Adrenal gland (tissue), 12 donors: Measurements from ENCODE around the gene NOX3. TPM values are rescaled to one million over a fixed set of nuclear protein-coding genes. Genes with fewer than 3 reads are reported as not detected.
"Not testable (repeated sequence)": the region's sequence is repeated elsewhere in the genome, so short reads cannot be mapped to it uniquely, and the experiment has no call there.

ENCODE experiments used
- DNase-seq, 7 donors: peaks; one replicate each; pipeline ENCODE4 v3.0.0-alpha.2; 2019 to 2020
- H3K27ac ChIP-seq, 5 donors: fragments of 200-600 bp; sonication (generic) in 4 of 5; 1 replicate in 3 of 5; 2 replicates in 2 of 5; pipeline versions ENCODE4 v1.5.1 to v1.8.0; 2016 to 2020; ENCODE audit warnings: mild to moderate bottlenecking in 1 of 5
- H3K27me3 ChIP-seq: fragments of 200-600 bp; 2 replicates; pipeline ENCODE4 v1.8.0; 2021
- H3K36me3 ChIP-seq, 2 donors: fragments of 200-600 bp; replicated peaks in 1 of 2; 1 replicate in 1 of 2; 2 replicates in 1 of 2; pipeline versions ENCODE4 v1.5.1 to v1.8.0; 2018 to 2022
- H3K4me1 ChIP-seq, 2 donors: fragments of 200-600 bp; replicated peaks in 1 of 2; 1 replicate in 1 of 2; 2 replicates in 1 of 2; pipeline versions ENCODE4 v1.5.1 to v1.8.0; 2018 to 2021
- H3K4me3 ChIP-seq, 4 donors: fragments of 200-600 bp; sonication (generic) in 3 of 4; one replicate each; pipeline ENCODE4 v1.5.1; 2016 to 2018
- H3K9me3 ChIP-seq, 3 donors: fragments of 200-600 bp; sonication (generic) in 1 of 3; replicated peaks in 1 of 3; 1 replicate in 2 of 3; 2 replicates in 1 of 3; pipeline versions ENCODE4 v1.5.1 to v1.8.0; 2016 to 2021
- CTCF ChIP-seq, 6 experiments: fragments of 450-650 bp in 4 of 6; fragments of 200-600 bp in 2 of 6; sonication (generic) in 1 of 6; IDR thresholded peaks; 1 replicate in 5 of 6; 2 replicates in 1 of 6; pipeline versions ENCODE4 v1.5.1 to v1.8.0; 2016 to 2021; ENCODE audit warnings: antibody characterized with exemption in 6 of 6, mild to moderate bottlenecking in 2 of 6, moderate library complexity in 1 of 6
- POLR2A ChIP-seq, 2 donors: fragments of 450-650 bp; IDR thresholded peaks; one replicate each; pipeline ENCODE4 v1.6.1; 2017; ENCODE audit warnings: antibody characterized with exemption in 2 of 2, mild to moderate bottlenecking in 2 of 2, moderate library complexity in 1 of 2
- WGBS, 4 donors: extraction: QIAGEN DNeasy Blood & Tissue Kit in 2 of 4; methylation state at CpG; one replicate each; pipeline versions ENCODE4 v1.1.5 to v1.1.7; 2013 to 2017; 5-methylcytosine and 5-hydroxymethylcytosine counted together
- intact Hi-C, 2 donors: fragments of 100-400 bp; cut with DNase I; formaldehyde crosslinking; loops; one replicate each; pipeline versions ENCODE4 v1.14.1 to v1.15.0; 2022 to 2023
- polyA plus RNA-seq, 3 donors: library from polyadenylated mRNA; stranded (reverse); fragments of 200-250 nt in 2 of 3; fragments of 350-450 nt in 1 of 3; fragmentation: Illumina TruSeq in 1 of 3; extraction: RNeasy Lipid Tissue Mini Kit (QIAGEN cat#74804) in 1 of 3; gene quantifications; one replicate each; pipeline ENCODE4 v1.2.3, GENCODE V29; 2013 to 2014
- total RNA-seq, 9 donors: library from RNA; depleted of rRNA in 4 of 9; stranded (reverse); fragments of >200 nt in 4 of 9; fragments of 120-200 nt in 1 of 9; fragmentation: NEBNext Ultra II Directional in 1 of 9; extraction: Animal tissue kit (Norgen Biotek cat#: 25700) in 1 of 9; gene quantifications; one replicate each; pipeline versions ENCODE4 v1.1.0 to v1.2.4, GENCODE V29; 2013 to 2023
- donor health status: healthy with polysubstance abuse.
- donor health status: Bipolar disorder and iron deficiency.
- donor health status: DM: yes; HTN: yes; CAD: no.
- donor health status: DM: no; HTN: no; CAD: no.
- donor health status: DM: no; HTN: no; CAD: no.
- donor health status: DM: yes; HTN: yes; CAD: no.

Gene NOX3
- total and polyA plus RNA-seq, 12 donors: 0.11 to 0.24 TPM; not detected in 10

- WGBS, 4 donors: 88 to 92% (median 89%) methylated on average over 6 of the region's 6 CpGs
- no peaks in the 10 kb centered on the region for H3K4me1 ChIP-seq
- TF ChIP-seq CTCF (IDR thresholded peaks at IDR 0.05) (no peak), POLR2A (IDR thresholded peaks at IDR 0.05) (no peak)
- no peaks in the 10 kb centered on the region for H3K36me3 ChIP-seq
- H3K27me3 ChIP-seq: no peaks in the 10 kb centered on the region
- no peak for DNase-seq
- no peak overlapping the region for H3K4me3 ChIP-seq
- H3K9me3 ChIP-seq: no peaks in the 10 kb centered on the region
- intact Hi-C loops: no loop called here
- no peak overlapping the region for H3K27ac ChIP-seq
Observed at GRCh38 chr6:155366325-155366724, 89.3 kb downstream of the NOX3 start.

GRCh38 chr6:155364844-155365437, 90.7 kb downstream of the NOX3 start:
- 93 to 95% (median 94%) methylated on average over 3 of the region's 3 CpGs for WGBS, 4 donors
- Histone ChIP-seq H3K9me3 (no peaks in the 10 kb centered on the region), H3K27me3 (no peaks in the 10 kb centered on the region), H3K27ac (no peak overlapping the region), H3K36me3 (no peaks in the 10 kb centered on the region), H3K4me3 (no peak overlapping the region), H3K4me1 (no peaks in the 10 kb centered on the region)
- no peak for DNase-seq
- TF ChIP-seq CTCF (IDR thresholded peaks at IDR 0.05) (no peak), POLR2A (IDR thresholded peaks at IDR 0.05) (no peak)
- intact Hi-C loops: no loop called here

- WGBS, 4 donors: 80 to 92% (median 87%) methylated on average over 10 to 12 of the region's 12 CpGs
Observed at GRCh38 chr6:155364021-155364420, 91.6 kb downstream of the NOX3 start.

GRCh38 chr6:155362968-155363632, 92.5 kb downstream of the NOX3 start:
- intact Hi-C loops, DNase-seq, H3K4me3 ChIP-seq, H3K9me3 ChIP-seq, H3K27me3 ChIP-seq, H3K36me3 ChIP-seq, H3K4me1 ChIP-seq, H3K27ac ChIP-seq: not testable (repeated sequence)
- 92 to 98% (median 96%) methylated on average over 5 to 39 of the region's 39 CpGs for WGBS, 4 donors

More at GRCh38 chr6:155364021-155364420, 91.6 kb downstream of the NOX3 start:
- H3K9me3 ChIP-seq, H3K27me3 ChIP-seq, H3K4me3 ChIP-seq, intact Hi-C loops, DNase-seq, H3K4me1 ChIP-seq, H3K36me3 ChIP-seq, H3K27ac ChIP-seq: not testable (repeated sequence)

GRCh38 chr6:155354167-155354566, 101.5 kb downstream of the NOX3 start:
- Histone ChIP-seq H3K27ac (no peak overlapping the region), H3K4me3 (no peak overlapping the region), H3K4me1 (no peaks in the 10 kb centered on the region), H3K9me3 (peaks cover 0 to 9% (median 0%) of the 10 kb centered on the region in 3 donors), H3K27me3 (no peaks in the 10 kb centered on the region), H3K36me3 (no peaks in the 10 kb centered on the region)
- no peak for DNase-seq
- intact Hi-C loops: no loop called here
- TF ChIP-seq POLR2A (IDR thresholded peaks at IDR 0.05) (no peak), CTCF (IDR thresholded peaks at IDR 0.05) (no peak)
